Measurements from ENCODE around the gene UNC13A. TPM values are rescaled to one million over a fixed set of nuclear protein-coding genes. Genes with fewer than 3 reads are reported as not detected.
A peak's percentile ranks its signal among the peaks of the same experiment; 100 is the strongest.

UNC13A gene
- total RNA-seq, 1 donor from 2014 or later = 0.41 TPM

DNA sequence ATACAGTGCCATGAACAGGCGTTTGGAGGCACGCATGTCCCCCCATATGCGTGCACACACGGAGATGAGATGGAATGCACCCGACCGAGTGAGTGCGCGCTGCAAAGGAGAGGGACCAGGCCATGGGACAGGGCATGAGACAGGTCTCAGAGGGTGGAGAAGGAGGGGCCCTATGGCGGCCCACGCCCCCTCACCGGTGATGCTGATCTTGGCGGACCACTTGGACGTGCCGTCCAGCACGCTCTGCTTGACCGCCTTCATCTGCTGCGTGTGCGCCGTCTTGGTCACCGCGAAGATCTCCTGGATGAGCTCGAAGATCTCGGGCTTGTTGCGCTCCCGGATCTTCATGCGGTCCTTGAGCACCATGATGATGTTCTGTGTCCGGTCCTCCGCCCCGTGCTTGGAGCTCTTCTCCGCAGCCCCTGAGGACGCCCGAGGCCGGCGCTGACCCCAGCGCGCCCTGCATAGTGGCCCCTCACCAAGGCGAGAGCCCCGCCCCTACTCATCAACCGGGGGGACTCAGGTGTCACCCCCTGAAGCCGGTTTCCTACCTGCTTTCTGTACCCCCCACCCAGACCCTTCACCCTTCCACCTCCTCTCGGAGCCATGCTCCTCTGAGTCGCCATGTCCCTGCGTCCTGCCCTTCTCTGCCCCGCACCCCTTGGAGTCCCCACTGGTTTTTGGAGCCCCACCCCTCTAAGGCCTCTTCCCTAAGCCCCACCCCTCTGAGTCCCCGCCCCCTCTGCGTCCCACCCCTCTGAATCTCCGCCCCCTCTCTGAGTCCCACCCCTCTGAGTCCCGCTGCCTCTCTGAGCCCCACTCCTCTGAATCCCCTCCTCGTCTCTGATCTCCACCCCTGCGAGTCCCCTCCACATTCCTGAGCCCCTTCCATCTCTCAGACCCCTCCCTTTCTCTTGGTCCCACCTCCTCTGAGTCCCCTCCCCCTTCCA, 40.8 kb downstream of the UNC13A start:
- ATAC-seq = peak; percentile 20
- no peaks in the 10 kb centered on the region for H3K4me1 ChIP-seq
- no peaks in the 10 kb centered on the region for H3K36me3 ChIP-seq
- DNase-seq = no peak
- intact Hi-C loops (cut with DNase I) = no loop called here
- no peaks in the 10 kb centered on the region for H3K27me3 ChIP-seq
- TF ChIP-seq, protein P1, sequence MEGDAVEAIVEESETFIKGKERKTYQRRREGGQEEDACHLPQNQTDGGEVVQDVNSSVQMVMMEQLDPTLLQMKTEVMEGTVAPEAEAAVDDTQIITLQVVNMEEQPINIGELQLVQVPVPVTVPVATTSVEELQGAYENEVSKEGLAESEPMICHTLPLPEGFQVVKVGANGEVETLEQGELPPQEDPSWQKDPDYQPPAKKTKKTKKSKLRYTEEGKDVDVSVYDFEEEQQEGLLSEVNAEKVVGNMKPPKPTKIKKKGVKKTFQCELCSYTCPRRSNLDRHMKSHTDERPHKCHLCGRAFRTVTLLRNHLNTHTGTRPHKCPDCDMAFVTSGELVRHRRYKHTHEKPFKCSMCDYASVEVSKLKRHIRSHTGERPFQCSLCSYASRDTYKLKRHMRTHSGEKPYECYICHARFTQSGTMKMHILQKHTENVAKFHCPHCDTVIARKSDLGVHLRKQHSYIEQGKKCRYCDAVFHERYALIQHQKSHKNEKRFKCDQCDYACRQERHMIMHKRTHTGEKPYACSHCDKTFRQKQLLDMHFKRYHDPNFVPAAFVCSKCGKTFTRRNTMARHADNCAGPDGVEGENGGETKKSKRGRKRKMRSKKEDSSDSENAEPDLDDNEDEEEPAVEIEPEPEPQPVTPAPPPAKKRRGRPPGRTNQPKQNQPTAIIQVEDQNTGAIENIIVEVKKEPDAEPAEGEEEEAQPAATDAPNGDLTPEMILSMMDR (IDR thresholded peaks at IDR 0.05) = no peak
- no peak overlapping the region for H3K27ac ChIP-seq
- H3K4me3 ChIP-seq = no peak overlapping the region
- no peaks in the 10 kb centered on the region for H3K9me3 ChIP-seq

DNA sequence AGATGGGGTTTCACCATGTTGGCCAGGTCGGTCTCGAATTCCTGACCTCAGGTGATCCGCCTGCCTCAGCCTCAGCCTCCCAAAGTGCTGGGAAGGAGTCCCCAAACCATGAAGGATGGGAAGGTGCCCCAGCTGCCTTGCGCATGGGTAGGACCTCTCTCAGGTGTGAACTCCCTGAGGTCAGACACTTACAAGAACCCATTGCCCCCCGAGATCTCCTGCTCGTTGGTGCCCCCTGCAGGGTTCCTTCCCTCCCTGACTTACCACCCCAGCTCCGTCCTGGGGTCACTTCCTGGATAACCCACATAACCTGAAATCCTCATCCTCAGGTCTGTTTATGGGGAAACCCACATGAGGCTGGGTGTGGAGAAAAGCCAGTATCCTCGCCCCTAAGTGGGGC, 41.7 kb downstream of the UNC13A start:
- intact Hi-C loops (cut with DNase I) = no loop called here
- no peak for ATAC-seq
- no peak overlapping the region for H3K27ac ChIP-seq
- TF ChIP-seq, protein P1 (IDR thresholded peaks at IDR 0.05) = no peak
- H3K4me3 ChIP-seq = no peak overlapping the region
- H3K36me3 ChIP-seq = no peaks in the 10 kb centered on the region
- no peaks in the 10 kb centered on the region for H3K9me3 ChIP-seq
- DNase-seq = no peak
- no peaks in the 10 kb centered on the region for H3K27me3 ChIP-seq
- H3K4me1 ChIP-seq = no peaks in the 10 kb centered on the region

DNA sequence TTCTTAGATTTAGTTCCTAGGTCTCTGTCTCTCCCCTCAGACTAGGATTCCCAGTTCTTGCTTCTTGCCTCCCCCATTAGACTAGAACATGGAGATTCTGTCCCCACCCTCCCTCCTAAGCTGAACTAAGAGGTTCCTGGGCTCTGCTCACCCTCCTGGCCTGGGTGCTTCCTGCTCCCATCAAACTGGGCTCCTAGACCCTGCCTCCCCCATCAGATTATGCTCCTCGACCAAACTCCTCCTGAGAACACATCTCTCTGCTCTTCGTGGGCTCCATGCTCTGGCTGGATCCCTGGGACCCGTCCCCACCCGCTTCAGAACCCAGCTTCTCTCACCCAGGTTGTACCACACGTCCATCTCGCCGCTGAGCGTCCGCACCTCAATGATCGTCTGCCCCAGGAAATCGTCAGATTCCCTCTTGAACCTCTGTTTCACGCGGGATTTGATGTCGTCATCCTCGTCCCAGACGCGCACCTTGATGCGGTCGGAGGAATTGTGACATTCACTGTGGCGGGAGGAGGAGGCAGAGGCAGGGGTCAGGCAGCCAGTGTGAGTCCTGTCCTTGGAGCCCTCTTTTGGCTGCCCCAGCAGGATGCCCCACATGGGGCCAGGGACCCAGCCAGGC, 42.7 kb downstream of the UNC13A start:
- DNase-seq (no peak), ATAC-seq (no peak)
- Histone ChIP-seq H3K4me1 (no peaks in the 10 kb centered on the region), H3K4me3 (no peak overlapping the region), H3K9me3 (no peaks in the 10 kb centered on the region), H3K27ac (no peak overlapping the region), H3K36me3 (no peaks in the 10 kb centered on the region), H3K27me3 (no peaks in the 10 kb centered on the region)
- TF ChIP-seq, protein P1 (IDR thresholded peaks at IDR 0.05) = no peak
- intact Hi-C loops (cut with DNase I) = no loop called here

DNA sequence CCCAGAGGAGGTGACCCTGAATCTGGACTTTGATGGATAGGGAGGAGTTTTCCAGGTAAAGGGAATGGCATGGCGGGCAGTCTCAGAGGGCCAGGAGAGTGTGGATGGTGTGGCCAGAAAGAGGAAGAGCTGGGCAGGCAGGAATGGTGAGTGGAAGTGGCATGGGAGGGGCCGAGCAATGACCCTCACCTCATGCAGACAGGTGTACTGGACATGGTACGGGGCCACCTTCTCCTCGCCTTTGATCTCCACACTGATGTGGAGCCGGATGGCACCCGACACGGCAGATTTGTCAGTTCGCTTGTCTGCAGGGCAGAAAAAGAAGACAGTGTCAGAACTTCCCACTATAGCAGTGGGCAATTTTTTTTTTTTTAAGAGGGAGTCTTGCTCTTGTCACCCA, 45.5 kb downstream of the UNC13A start:
- Histone ChIP-seq H3K27ac (no peak overlapping the region), H3K9me3 (no peaks in the 10 kb centered on the region), H3K4me3 (no peak overlapping the region), H3K4me1 (no peaks in the 10 kb centered on the region), H3K27me3 (no peaks in the 10 kb centered on the region), H3K36me3 (no peaks in the 10 kb centered on the region)
- DNase-seq = no peak
- TF ChIP-seq, protein P1 (IDR thresholded peaks at IDR 0.05) = no peak
- intact Hi-C loops (cut with DNase I) = no loop called here
- ATAC-seq = no peak

DNA sequence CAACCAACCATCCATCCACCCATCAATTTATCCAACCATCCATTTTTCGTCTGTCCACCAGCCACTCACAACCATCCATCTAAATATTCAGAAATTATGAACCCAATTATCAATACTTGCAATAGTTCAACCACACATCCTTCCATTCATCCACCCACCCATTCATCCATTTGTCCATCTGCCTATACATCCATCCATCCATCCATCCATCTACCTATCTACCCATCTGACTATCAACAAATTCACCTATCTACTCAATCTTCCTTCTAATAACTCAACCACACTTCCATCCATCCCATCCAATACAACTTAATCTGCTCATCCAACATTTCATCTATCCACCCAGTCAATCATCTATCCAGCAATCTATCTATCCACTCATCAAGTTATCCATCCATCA, 46.3 kb downstream of the UNC13A start:
- Histone ChIP-seq H3K4me1 (no peaks in the 10 kb centered on the region), H3K36me3 (no peaks in the 10 kb centered on the region), H3K27ac (no peak overlapping the region), H3K27me3 (no peaks in the 10 kb centered on the region), H3K9me3 (no peaks in the 10 kb centered on the region), H3K4me3 (no peak overlapping the region)
- TF ChIP-seq, protein P1 (IDR thresholded peaks at IDR 0.05) = no peak
- no peak for ATAC-seq
- no peak for DNase-seq
- intact Hi-C loops (cut with DNase I) = no loop called here

All from upper lobe of right lung (tissue), 1 donor.